NT2/D1 (cell line): ENCODE results near the gene SH3D19.

Experiments used
- SUZ12 ChIP-seq: IDR thresholded peaks from 2 replicates; pipeline ENCODE4 v1.6.1; 2011; ENCODE audit not compliant: insufficient read length, insufficient read depth; ENCODE audit errors: extremely low read depth
- YY1 ChIP-seq: IDR thresholded peaks from 2 replicates; pipeline ENCODE4 v1.6.1; 2011; ENCODE audit not compliant: insufficient read length, insufficient read depth

GRCh38 chr4:151361966-151362365, 36.6 kb upstream of the SH3D19 start:
- TF ChIP-seq YY1 (no peak), SUZ12 (no peak)
